Measurements from ENCODE around the gene ACTN3. TPM values are rescaled to one million over a fixed set of nuclear protein-coding genes. Genes with fewer than 3 reads are reported as not detected.

ACTN3 gene
- total RNA-seq, 4 donors from 2014 or later, result not detected

GRCh38 chr11:66595245-66595904 lies 48.7 kb downstream of the ACTN3 start:
- TF ChIP-seq POLR2A (IDR thresholded peaks at IDR 0.05) (no peak), CTCF (IDR thresholded peaks at IDR 0.05) (no peak)
- intact Hi-C loops (cut with DNase I), result no loop called here
- DNase-seq, result no peak
- peaks cover 0 to 18% (median 0%) of the 10 kb centered on the region in 3 donors for H3K36me3 ChIP-seq
- WGBS, 2 donors, result 33 to 68% methylated on average over 4 to 5 of the region's 5 CpGs
- peak overlapping the region in 3 of 4 donors; percentile 38 to 81 (median 72) for H3K27ac ChIP-seq
- no peaks in the 10 kb centered on the region for H3K27me3 ChIP-seq
- H3K4me3 ChIP-seq, result peak overlapping the region in 1 of 4 donors; percentile 13
- H3K4me1 ChIP-seq, result peaks cover 18 to 44% (median 28%) of the 10 kb centered on the region in 3 donors
- H3K9me3 ChIP-seq, result no peaks in the 10 kb centered on the region

- Histone ChIP-seq H3K9me3 (no peaks in the 10 kb centered on the region), H3K36me3 (peaks cover 0 to 49% (median 0%) of the 10 kb centered on the region in 3 donors), H3K4me3 (no peak overlapping the region), H3K27me3 (no peaks in the 10 kb centered on the region), H3K4me1 (peaks cover under 1 to 32% (median 17%) of the 10 kb centered on the region in 3 donors), H3K27ac (no peak overlapping the region)
- DNase-seq, result no peak
- no peak for TF ChIP-seq CTCF (IDR thresholded peaks at IDR 0.05)
- no peak for TF ChIP-seq POLR2A (IDR thresholded peaks at IDR 0.05)
- intact Hi-C loops (cut with DNase I), result no loop called here
- WGBS, 2 donors, result 90% methylated on average over 2 of the region's 6 CpGs; no CpG with 5 or more reads in 1 of the 2 donors
These were observed 52.3 kb downstream of the ACTN3 start for GRCh38 chr11:66598993-66599392.

- TF ChIP-seq POLR2A (IDR thresholded peaks at IDR 0.05) (no peak), CTCF (IDR thresholded peaks at IDR 0.05) (no peak)
- Histone ChIP-seq H3K36me3 (peaks cover 0 to 61% (median 0%) of the 10 kb centered on the region in 3 donors), H3K4me3 (no peak overlapping the region), H3K27me3 (no peaks in the 10 kb centered on the region), H3K9me3 (no peaks in the 10 kb centered on the region), H3K27ac (no peak overlapping the region), H3K4me1 (peaks cover 0 to 20% (median 5%) of the 10 kb centered on the region in 3 donors)
- no peak for DNase-seq
- WGBS, 2 donors, result 86 to 88% methylated on average over 2 of the region's 2 CpGs
- intact Hi-C loops (cut with DNase I), result no loop called here
These were observed 53.5 kb downstream of the ACTN3 start for GRCh38 chr11:66600219-66600618.

GRCh38 chr11:66600631-66601233 lies 54.0 kb downstream of the ACTN3 start:
- H3K4me1 ChIP-seq, result peaks cover 0 to 15% (median 0%) of the 10 kb centered on the region in 3 donors
- no peak overlapping the region for H3K27ac ChIP-seq
- H3K9me3 ChIP-seq, result no peaks in the 10 kb centered on the region
- DNase-seq, result no peak
- WGBS, 2 donors, result 87 to 94% methylated on average over 4 of the region's 4 CpGs
- peaks cover 0 to 67% (median 5%) of the 10 kb centered on the region in 3 donors for H3K36me3 ChIP-seq
- H3K27me3 ChIP-seq, result no peaks in the 10 kb centered on the region
- TF ChIP-seq CTCF (IDR thresholded peaks at IDR 0.05), result no peak
- TF ChIP-seq POLR2A (IDR thresholded peaks at IDR 0.05), result no peak
- intact Hi-C loops (cut with DNase I), result no loop called here
- H3K4me3 ChIP-seq, result no peak overlapping the region

- no peak for TF ChIP-seq CTCF (IDR thresholded peaks at IDR 0.05)
- TF ChIP-seq POLR2A (IDR thresholded peaks at IDR 0.05), result no peak
- Histone ChIP-seq H3K4me3 (no peak overlapping the region), H3K4me1 (peaks cover 4 to 23% (median 13%) of the 10 kb centered on the region in 3 donors), H3K27me3 (no peaks in the 10 kb centered on the region), H3K9me3 (no peaks in the 10 kb centered on the region), H3K27ac (no peak overlapping the region), H3K36me3 (peaks cover 0 to 76% (median 6%) of the 10 kb centered on the region in 3 donors)
- DNase-seq, result no peak
- WGBS, 2 donors, result 87 to 100% methylated on average over 1 to 3 of the region's 6 CpGs
- intact Hi-C loops (cut with DNase I), result no loop called here
These were observed 56.4 kb downstream of the ACTN3 start for GRCh38 chr11:66603072-66603471.
